GM21526 (cell line): ENCODE data around the gene ATG16L2.

ENCODE experiments used
- ATAC-seq: cut with Tn5 transposase; IDR thresholded peaks from one replicate; pipeline ENCODE4 v1.9.1; 2021; ENCODE audit warnings: moderate library complexity; ENCODE audit not compliant: unreplicated experiment, low FRiP score

Gene ATG16L2

GRCh38 chr11:72814286-72815109, at the start of gene ATG16L2:
ATG16L2 (plus strand) TSS chr11:72814411; CDS start chr11:72814446, 35 bp downstream.
- peak; percentile 52 for ATAC-seq

- ATAC-seq: no peak
These were observed 49.7 kb upstream of the ATG16L2 start for GRCh38 chr11:72764503-72764902.

GRCh38 chr11:72766152-72766902, 47.9 kb upstream of the ATG16L2 start:
- ATAC-seq: no peak

- no peak for ATAC-seq
These were observed 46.8 kb upstream of the ATG16L2 start for GRCh38 chr11:72767203-72768062.

- no peak for ATAC-seq
These were observed 45.6 kb upstream of the ATG16L2 start for GRCh38 chr11:72768581-72768980.

GRCh38 chr11:72769680-72770079, 44.5 kb upstream of the ATG16L2 start:
- no peak for ATAC-seq

GRCh38 chr11:72770799-72771198, 43.4 kb upstream of the ATG16L2 start:
- ATAC-seq: no peak

GRCh38 chr11:72771507-72771906, 42.7 kb upstream of the ATG16L2 start:
- no peak for ATAC-seq

- no peak for ATAC-seq
These were observed 42.2 kb upstream of the ATG16L2 start for GRCh38 chr11:72772059-72772458.

GRCh38 chr11:72773291-72773690, 40.9 kb upstream of the ATG16L2 start:
- ATAC-seq: no peak

GRCh38 chr11:72773696-72774095, 40.5 kb upstream of the ATG16L2 start:
- no peak for ATAC-seq

GRCh38 chr11:72774499-72774898, 39.7 kb upstream of the ATG16L2 start:
- no peak for ATAC-seq

GRCh38 chr11:72775288-72776110, 38.7 kb upstream of the ATG16L2 start:
- ATAC-seq: no peak

- ATAC-seq: no peak
These were observed 37.9 kb upstream of the ATG16L2 start for GRCh38 chr11:72776117-72776843.

GRCh38 chr11:72776844-72777754, 37.1 kb upstream of the ATG16L2 start:
- no peak for ATAC-seq

GRCh38 chr11:72777755-72778278, 36.4 kb upstream of the ATG16L2 start:
- ATAC-seq: no peak

- ATAC-seq: no peak
These were observed 35.4 kb upstream of the ATG16L2 start for GRCh38 chr11:72778535-72779494.
